Activated CD4-positive, alpha-beta T cell treated with anti-CD3 and anti-CD28 coated beads for 36 hours (primary cell): ENCODE measurements around the gene MATR3. TPM values are rescaled to one million over a fixed set of nuclear protein-coding genes. Genes with fewer than 3 reads are reported as not detected.
A peak's percentile ranks its signal among the peaks of the same experiment; 100 is the strongest.

ENCODE experiments used
- ATAC-seq: fragments of 200-7000 bp; cut with Tn5 transposase; one replicate; pipeline ENCODE4 v1.10.0; 2021; ENCODE audit warnings: mild to moderate bottlenecking, moderate library complexity
- CTCF ChIA-PET: fragments of 350-600 bp; sonication (Branson Sonifier 250); formaldehyde crosslinking; loops from one replicate; lab custom pipeline; 2021; ENCODE audit warnings: antibody characterized with exemption; lab: Charles Lee
- POLR2A ChIA-PET: fragments of 350-600 bp; sonication (Branson Sonifier 250); formaldehyde crosslinking; loops from one replicate; lab custom pipeline; 2021; ENCODE audit warnings: antibody characterized with exemption, inconsistent platforms; lab: Charles Lee
- DNase-seq: peaks from one replicate; pipeline ENCODE4 v3.0.0-alpha.2; 2020
- H3K27ac Mint-ChIP-seq: one replicate; pipeline ENCODE4 v1.8.0; 2021; ENCODE audit warnings: mixed read lengths
- H3K27me3 Mint-ChIP-seq: one replicate; pipeline ENCODE4 v1.8.0; 2021; ENCODE audit warnings: mixed read lengths
- H3K36me3 Mint-ChIP-seq: one replicate; pipeline ENCODE4 v1.8.0; 2021; ENCODE audit warnings: low read depth, mixed read lengths
- H3K4me1 Mint-ChIP-seq: one replicate; pipeline ENCODE4 v1.8.0; 2021; ENCODE audit warnings: mixed read lengths
- H3K4me3 Mint-ChIP-seq: one replicate; pipeline ENCODE4 v1.8.0; 2021; ENCODE audit warnings: mild to moderate bottlenecking, moderate library complexity, mixed read lengths
- H3K9me3 Mint-ChIP-seq: one replicate; pipeline ENCODE4 v1.8.0; 2021; ENCODE audit warnings: low read depth, mixed read lengths
- intact Hi-C, 2 experiments: fragments of 100-400 bp; cut with DNase I in 1 of 2; cut with micrococcal nuclease in 1 of 2; formaldehyde crosslinking; loops; one replicate each; pipeline versions ENCODE4 v1.14.2 to v1.15.1; 2022 to 2024; cut with DNase I, micrococcal nuclease
- total RNA-seq, 2 experiments: library from RNA; stranded (reverse); gene quantifications; one replicate each; pipeline ENCODE4 v1.2.3, GENCODE V29; 2021

Gene MATR3
- total RNA-seq, 2 experiments from 2014 or later = 113 to 133 TPM

DNA sequence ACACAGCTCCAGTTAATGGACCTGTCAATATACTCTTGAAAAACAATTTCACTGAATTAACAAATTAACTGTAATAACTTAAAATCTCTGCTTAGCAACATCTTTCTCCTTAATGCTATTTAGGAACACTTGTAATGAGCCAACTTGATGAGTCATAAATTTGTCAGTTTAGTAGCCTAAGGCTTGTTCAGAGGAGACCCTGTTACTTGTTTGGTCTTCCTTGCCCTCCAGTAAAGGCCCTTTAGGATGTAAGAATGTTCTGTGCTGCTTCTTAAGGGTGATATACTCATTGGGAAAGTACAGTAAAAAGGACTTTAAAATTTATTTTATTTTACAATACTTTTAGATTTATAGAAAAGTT lies 11.4 kb upstream of the MATR3 start:
- POLR2A ChIA-PET = no interaction called here
- Mint-ChIP-seq H3K4me1 (peaks cover 32% of the 10 kb centered on the region), H3K4me3 (no peak overlapping the region), H3K27me3 (no peaks in the 10 kb centered on the region), H3K9me3 (no peaks in the 10 kb centered on the region), H3K27ac (no peak overlapping the region), H3K36me3 (peaks cover 77% of the 10 kb centered on the region)
- intact Hi-C loops = no loop called here
- no peak for DNase-seq
- CTCF ChIA-PET = no interaction called here
- ATAC-seq = no peak

GRCh38 chr5:139283252-139284166 lies 10.0 kb upstream of the MATR3 start:
- CTCF ChIA-PET = no interaction called here
- Mint-ChIP-seq H3K4me1 (peaks cover 21% of the 10 kb centered on the region), H3K4me3 (no peak overlapping the region), H3K27ac (peak overlapping the region; percentile 21), H3K9me3 (no peaks in the 10 kb centered on the region), H3K27me3 (no peaks in the 10 kb centered on the region), H3K36me3 (peaks cover 71% of the 10 kb centered on the region)
- POLR2A ChIA-PET = no interaction called here
- intact Hi-C loops = no loop called here
- DNase-seq (no peak), ATAC-seq (no peak)

DNA sequence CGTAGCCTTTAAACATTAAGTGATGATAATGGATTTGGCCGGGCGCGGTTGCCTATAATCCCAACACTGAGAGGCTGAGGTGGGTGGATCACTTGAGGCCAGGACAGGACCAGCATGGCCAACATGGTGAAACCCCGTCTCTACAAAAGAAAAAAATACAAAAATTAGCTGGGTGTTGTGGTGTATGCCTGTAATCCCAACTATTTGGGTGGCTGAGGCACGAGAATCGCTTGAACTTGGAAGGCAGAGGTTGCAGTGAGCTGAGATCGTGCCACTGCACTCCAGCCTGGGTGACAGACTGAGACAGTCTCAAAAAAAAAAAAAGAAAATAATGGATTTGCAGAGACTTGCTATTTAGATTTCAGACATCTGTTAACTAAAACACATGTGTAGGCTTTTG lies 9.2 kb upstream of the MATR3 start:
- ATAC-seq = no peak
- H3K4me1 Mint-ChIP-seq = peaks cover 15% of the 10 kb centered on the region

DNA sequence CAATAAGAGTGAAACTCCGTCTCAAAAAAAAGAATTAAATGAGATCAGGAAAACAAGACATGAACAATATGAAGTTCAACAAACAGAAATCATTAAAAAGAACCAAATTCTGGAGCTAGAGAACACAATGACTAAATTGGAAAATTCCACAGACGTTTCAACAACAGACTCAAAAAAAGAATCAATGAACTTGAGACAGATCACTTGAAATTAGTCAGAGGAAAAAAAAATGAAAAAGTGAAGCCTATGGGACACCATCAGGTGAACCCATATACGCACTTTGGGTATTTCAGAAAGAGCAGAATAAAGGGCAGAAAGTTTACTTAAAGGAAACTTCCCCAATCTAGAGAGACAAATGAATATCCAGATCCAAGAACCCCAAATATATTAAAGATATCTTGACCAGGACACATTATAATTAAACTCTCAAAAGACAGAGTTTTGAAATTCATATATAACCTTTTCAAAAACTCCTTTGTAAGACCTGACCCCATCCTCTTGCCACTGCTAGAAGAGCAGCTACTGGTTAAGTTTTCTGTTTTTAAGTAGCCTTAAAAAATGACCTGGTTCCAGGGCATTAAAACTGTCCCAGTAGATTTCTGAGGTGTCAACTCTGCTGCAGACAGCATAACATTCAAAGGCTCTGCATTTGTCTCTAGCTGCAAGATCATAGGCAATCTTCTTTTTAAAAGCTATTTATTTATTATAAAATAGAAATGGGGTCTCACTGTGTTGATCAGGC lies 7.7 kb upstream of the MATR3 start:
- no peaks in the 10 kb centered on the region for H3K9me3 Mint-ChIP-seq
- H3K36me3 Mint-ChIP-seq = peaks cover 65% of the 10 kb centered on the region
- ChIA-PET POLR2A (interaction anchor here (0.7 to 2.5 kb wide), 2 partner anchors 10 to 679 kb away, joined by 3 to 13 read pairs; no protein-coding TSS in a partner anchor), CTCF (interaction anchor here (0.6 to 1.4 kb wide), 2 partner anchors 10 to 387 kb away, joined by 3 to 4 read pairs; no protein-coding TSS in a partner anchor)
- H3K4me3 Mint-ChIP-seq = no peak overlapping the region
- DNase-seq = no peak
- intact Hi-C loops = no loop called here
- ATAC-seq = no peak
- peaks cover 6% of the 10 kb centered on the region for H3K4me1 Mint-ChIP-seq
- H3K27ac Mint-ChIP-seq = peak overlapping the region; percentile 5
- no peaks in the 10 kb centered on the region for H3K27me3 Mint-ChIP-seq

More for the DNA sequence above, 9.2 kb upstream of the MATR3 start:
- H3K36me3 Mint-ChIP-seq = peaks cover 64% of the 10 kb centered on the region
- no peaks in the 10 kb centered on the region for H3K9me3 Mint-ChIP-seq
- ChIA-PET POLR2A (no interaction called here), CTCF (interaction anchor here (0.7 kb wide), 4 partner anchors 11 to 382 kb away, joined by 3 to 6 read pairs (median 3); no protein-coding TSS in a partner anchor)
- no peak for DNase-seq
- intact Hi-C loops = no loop called here
- H3K27ac Mint-ChIP-seq = no peak overlapping the region
- H3K27me3 Mint-ChIP-seq = no peaks in the 10 kb centered on the region
- H3K4me3 Mint-ChIP-seq = no peak overlapping the region

- POLR2A ChIA-PET = interaction anchor here (0.5 to 2.5 kb wide), 3 partner anchors 8 to 16 kb away, joined by 3 to 13 read pairs (median 4); no protein-coding TSS in a partner anchor
- ATAC-seq = peak; percentile 31
- Mint-ChIP-seq H3K9me3 (no peaks in the 10 kb centered on the region), H3K27ac (no peak overlapping the region), H3K27me3 (no peaks in the 10 kb centered on the region), H3K4me1 (peaks cover 3% of the 10 kb centered on the region), H3K36me3 (peaks cover 49% of the 10 kb centered on the region), H3K4me3 (no peak overlapping the region)
- intact Hi-C loops = no loop called here
- no peak for DNase-seq
- CTCF ChIA-PET = interaction anchor here (0.6 to 1.7 kb wide), 5 partner anchors 11 to 103 kb away, joined by 3 to 6 read pairs (median 3); no protein-coding TSS in a partner anchor
These were observed 5.5 kb upstream of the MATR3 start for GRCh38 chr5:139287890-139288635.

- Mint-ChIP-seq H3K4me3 (no peak overlapping the region), H3K27ac (no peak overlapping the region), H3K36me3 (peaks cover 41% of the 10 kb centered on the region), H3K4me1 (peaks cover 11% of the 10 kb centered on the region), H3K9me3 (no peaks in the 10 kb centered on the region), H3K27me3 (no peaks in the 10 kb centered on the region)
- DNase-seq = no peak
- intact Hi-C loops = loop anchor here (5.0 kb wide), 4 partner anchors 111 to 1539 kb away; partner anchors contain the start of genes HNRNPA0 (in 1 of the 2), KDM3B (in 1 of the 2) and SPATA24 (in 1 of the 2)
- POLR2A ChIA-PET = interaction anchor here (0.6 kb wide), 1 partner anchor 720 kb away, joined by 6 read pairs; no protein-coding TSS in a partner anchor
- CTCF ChIA-PET = interaction anchor here (0.7 to 1.4 kb wide), 3 partner anchors 14 to 222 kb away, joined by 3 read pairs; partner anchors contain the start of gene PAIP2
- ATAC-seq = no peak
These were observed 2.5 kb upstream of the MATR3 start for GRCh38 chr5:139291051-139291450.

DNA sequence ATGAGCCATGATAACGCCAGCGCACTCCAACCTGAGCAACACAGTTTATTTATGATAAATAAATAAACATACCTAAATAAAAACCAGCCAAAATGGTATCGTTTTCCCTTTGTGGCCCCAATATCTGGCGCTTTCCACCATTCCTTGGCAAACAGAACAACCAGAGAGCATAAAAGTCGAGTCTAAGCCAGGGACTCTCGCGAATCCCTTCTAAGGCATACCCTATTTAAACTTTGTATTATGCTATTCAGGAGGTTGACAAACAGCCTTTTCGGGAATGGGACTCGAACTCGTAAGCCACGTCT lies 386 bp upstream of the MATR3 start:
- ATAC-seq (no peak), DNase-seq (no peak)
- Mint-ChIP-seq H3K4me3 (peak overlapping the region; percentile 97), H3K9me3 (no peaks in the 10 kb centered on the region), H3K27ac (peak overlapping the region; percentile 99), H3K36me3 (peaks cover 43% of the 10 kb centered on the region), H3K4me1 (peaks cover 31% of the 10 kb centered on the region), H3K27me3 (no peaks in the 10 kb centered on the region)
- intact Hi-C loops = loop anchor here (1.0 to 5.0 kb wide), 12 partner anchors 13 to 1541 kb away; partner anchors contain the start of genes ETF1 (in 1 of the 2), HNRNPA0 (in 1 of the 2), HSPA9 (in 1 of the 2) and KDM3B (in 1 of the 2)
- ChIA-PET POLR2A (interaction anchor here (0.6 to 2.3 kb wide), 9 partner anchors 10 to 343 kb away, joined by 3 to 16 read pairs (median 5); partner anchors contain the start of genes MZB1 and PAIP2), CTCF (interaction anchor here (0.6 to 2.2 kb wide), 4 partner anchors 12 to 192 kb away, joined by 3 to 9 read pairs (median 4); no protein-coding TSS in a partner anchor)

DNA sequence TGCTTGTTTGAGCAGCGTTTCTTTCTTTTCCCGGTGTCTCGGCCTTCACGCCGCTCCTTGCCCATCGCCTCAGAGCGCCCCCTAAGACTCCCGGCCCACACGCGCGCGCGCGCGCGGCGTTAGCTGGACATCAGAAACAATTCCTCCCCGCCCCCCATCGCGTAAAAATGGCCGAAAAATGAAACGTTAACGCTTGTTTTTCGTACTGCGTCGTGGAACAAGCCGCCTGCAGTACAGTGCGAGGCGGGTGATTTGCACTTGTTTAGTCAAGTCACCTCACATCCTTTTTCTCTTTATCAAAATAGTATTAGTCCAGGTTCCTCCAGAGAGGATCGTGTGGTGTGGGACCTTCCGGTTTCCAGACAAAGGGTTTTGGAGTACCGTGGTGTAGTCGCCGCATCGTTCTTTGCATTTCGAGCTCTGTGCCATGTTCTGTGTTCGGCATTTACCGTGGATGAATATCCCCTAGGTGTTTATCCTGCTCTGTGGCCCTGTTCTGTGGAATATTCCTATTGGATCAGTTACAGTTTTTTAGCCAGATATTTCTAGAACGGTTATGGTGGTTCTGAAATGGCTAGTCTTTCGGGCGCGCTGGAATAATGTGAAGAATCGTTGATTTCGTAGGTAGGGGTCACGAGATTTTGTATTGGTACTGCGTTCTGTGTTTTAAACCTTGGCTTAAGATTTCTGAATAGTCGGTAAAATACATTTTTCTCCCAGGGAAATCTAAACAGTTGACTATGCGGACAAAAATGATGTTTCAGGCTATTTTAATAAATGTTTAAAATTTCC lies 1.0 kb downstream of the MATR3 start:
- no peaks in the 10 kb centered on the region for H3K9me3 Mint-ChIP-seq
- DNase-seq (peak; percentile 74), ATAC-seq (peak; percentile 9)
- H3K4me3 Mint-ChIP-seq = peak overlapping the region; percentile 97
- peaks cover 45% of the 10 kb centered on the region for H3K4me1 Mint-ChIP-seq
- intact Hi-C loops = loop anchor here (1.0 to 5.0 kb wide), 6 partner anchors 47 to 1542 kb away; partner anchors contain the start of genes HNRNPA0 (in 1 of the 2), KDM3B (in 1 of the 2), PAIP2 (in 1 of the 2) and SPATA24 (in 1 of the 2)
- no peaks in the 10 kb centered on the region for H3K27me3 Mint-ChIP-seq
- H3K27ac Mint-ChIP-seq = peak overlapping the region; percentile 99
- ChIA-PET POLR2A (interaction anchor here (0.8 to 2.3 kb wide), 6 partner anchors 10 to 719 kb away, joined by 3 to 16 read pairs (median 6); partner anchors contain the start of genes HSPA9 and PAIP2), CTCF (interaction anchor here (0.7 to 2.2 kb wide), 3 partner anchors 10 to 219 kb away, joined by 3 to 9 read pairs (median 4); no protein-coding TSS in a partner anchor)
- peaks cover 43% of the 10 kb centered on the region for H3K36me3 Mint-ChIP-seq

- Mint-ChIP-seq H3K36me3 (peaks cover 40% of the 10 kb centered on the region), H3K27ac (peak overlapping the region; percentile 99), H3K4me3 (peak overlapping the region; percentile 97), H3K27me3 (no peaks in the 10 kb centered on the region), H3K9me3 (no peaks in the 10 kb centered on the region), H3K4me1 (peaks cover 55% of the 10 kb centered on the region)
- DNase-seq (peak; percentile 40), ATAC-seq (no peak)
- POLR2A ChIA-PET = interaction anchor here (0.9 to 2.0 kb wide), 5 partner anchors 9 to 187 kb away, joined by 3 to 11 read pairs (median 3); partner anchors contain the start of gene STING1
- CTCF ChIA-PET = interaction anchor here (1.2 to 2.7 kb wide), 4 partner anchors 9 to 218 kb away, joined by 3 to 14 read pairs (median 4); no protein-coding TSS in a partner anchor
- intact Hi-C loops = no loop called here
These were observed 2.0 kb downstream of the MATR3 start for GRCh38 chr5:139295346-139296057.
